Measurements from ENCODE around the gene TFDP1.

GRCh38 chr13:113545931-113546516 is 38.5 kb upstream of the TFDP1 start:
- TF ChIP-seq CTCF (IDR thresholded peaks at IDR 0.05): no peak
- no peak for TF ChIP-seq POLR2A (IDR thresholded peaks at IDR 0.05)
- no peak for TF ChIP-seq POLR2AphosphoS5 (IDR thresholded peaks at IDR 0.05)
